ENCODE measurements around the gene RAD51B.

The RAD51B gene

DNA sequence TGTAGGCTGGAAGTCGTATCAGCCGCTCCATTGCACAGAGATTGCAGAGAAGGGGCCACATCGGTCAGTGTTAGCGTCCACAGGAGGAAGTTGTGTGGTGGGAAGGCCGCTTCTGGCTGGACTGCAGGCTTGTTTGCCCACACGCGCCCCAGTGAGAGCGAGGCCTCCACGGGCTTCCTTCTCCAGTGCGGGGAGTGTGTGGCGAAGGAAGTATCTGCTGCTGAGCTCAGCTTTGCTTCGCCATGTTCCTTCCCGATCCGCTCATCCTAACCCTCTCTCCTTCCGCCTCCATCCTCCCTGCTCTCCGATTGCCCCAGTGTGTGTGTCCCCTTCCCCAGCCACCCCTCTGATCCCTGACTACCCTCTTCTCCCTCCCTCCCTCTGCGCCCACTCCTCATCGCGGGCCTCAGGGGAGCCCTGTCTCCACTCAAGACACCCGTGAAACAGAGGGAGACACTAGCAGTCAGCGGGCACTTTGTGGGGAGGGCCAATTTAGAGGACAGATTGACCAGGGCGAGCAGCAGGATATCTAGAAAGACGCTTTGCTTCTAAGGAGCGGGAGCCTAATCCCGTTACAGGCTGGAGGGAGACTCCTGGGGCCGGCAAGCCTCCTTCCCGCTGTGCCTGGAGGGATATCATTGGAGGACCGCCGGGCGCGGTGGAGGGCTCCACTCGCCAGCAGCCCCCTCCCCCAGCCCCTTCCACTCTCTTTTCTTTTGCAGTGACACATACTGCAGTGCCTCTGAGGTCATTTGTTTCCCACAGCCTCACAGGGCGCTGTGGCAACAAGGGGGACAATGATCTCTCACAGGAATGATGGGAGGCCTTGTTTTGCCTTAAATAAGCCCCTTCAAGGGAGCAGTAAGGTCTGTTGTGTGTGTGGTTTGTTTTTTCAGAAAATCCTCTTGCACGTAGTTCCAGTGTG lies 544.5 kb downstream of the RAD51B start:
- H4K20me1 ChIP-seq, result no peaks in the 10 kb centered on the region
- peaks cover 0 to 20% (median 0%) of the 10 kb centered on the region in 11 experiments; a peak in 7 of 22 replicates for H3K9me3 ChIP-seq (replicated peaks in 1 of 11)
- no peaks in the 10 kb centered on the region for H3K36me3 ChIP-seq
- no peak for TF ChIP-seq Cebpa-rat (IDR thresholded peaks at IDR 0.05)
- H3K27ac ChIP-seq, result peak overlapping the region; percentile 73 to 86 (median 81)
- H3K4me3 ChIP-seq, result no peak overlapping the region
- peak overlapping the region in 10 of 11 experiments; percentile 1 to 52 (median 27); a peak in 10 of 22 replicates for H3K9ac ChIP-seq
- H3K27me3 ChIP-seq, result no peaks in the 10 kb centered on the region
- H3K4me2 ChIP-seq, result peak overlapping the region; percentile 28 to 87 (median 70)
- H3K4me1 ChIP-seq, result peaks cover 77 to 100% (median 92%) of the 10 kb centered on the region in 10 experiments

DNA sequence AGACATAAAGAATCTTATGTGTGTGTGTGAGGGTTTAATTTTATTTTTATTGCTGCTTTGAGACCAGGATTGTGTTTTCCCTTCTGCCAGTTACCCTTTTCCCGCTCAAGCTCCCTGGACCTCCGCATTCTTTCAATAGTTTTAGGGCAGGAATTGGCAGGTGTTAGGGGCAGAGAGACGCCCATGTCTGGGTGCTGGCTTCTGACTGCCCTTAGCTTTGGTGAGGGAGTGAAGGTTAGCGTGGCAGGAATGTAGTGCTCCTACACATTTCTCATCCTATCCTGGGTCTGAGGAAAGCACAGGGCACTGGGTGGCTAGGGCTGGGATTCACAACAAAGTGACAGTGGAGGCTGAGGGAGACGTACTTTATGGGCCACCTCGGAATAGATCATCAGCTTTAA lies 545.2 kb downstream of the RAD51B start:
- peak overlapping the region; percentile 73 to 86 (median 81) for H3K27ac ChIP-seq
- H3K9ac ChIP-seq, result peak overlapping the region in 7 of 11 experiments; percentile 1 to 52 (median 27); a peak in 8 of 22 replicates
- no peak for TF ChIP-seq Cebpa-rat (IDR thresholded peaks at IDR 0.05)
- H3K27me3 ChIP-seq, result no peaks in the 10 kb centered on the region
- H3K4me3 ChIP-seq, result no peak overlapping the region
- peak overlapping the region; percentile 28 to 87 (median 70); a peak in 21 of 22 replicates for H3K4me2 ChIP-seq
- H4K20me1 ChIP-seq, result no peaks in the 10 kb centered on the region
- H3K36me3 ChIP-seq, result no peaks in the 10 kb centered on the region
- peaks cover 0 to 20% (median 0%) of the 10 kb centered on the region in 11 experiments; a peak in 7 of 22 replicates for H3K9me3 ChIP-seq (replicated peaks in 1 of 11)
- H3K4me1 ChIP-seq, result peaks cover 79 to 100% (median 92%) of the 10 kb centered on the region in 10 experiments

DNA sequence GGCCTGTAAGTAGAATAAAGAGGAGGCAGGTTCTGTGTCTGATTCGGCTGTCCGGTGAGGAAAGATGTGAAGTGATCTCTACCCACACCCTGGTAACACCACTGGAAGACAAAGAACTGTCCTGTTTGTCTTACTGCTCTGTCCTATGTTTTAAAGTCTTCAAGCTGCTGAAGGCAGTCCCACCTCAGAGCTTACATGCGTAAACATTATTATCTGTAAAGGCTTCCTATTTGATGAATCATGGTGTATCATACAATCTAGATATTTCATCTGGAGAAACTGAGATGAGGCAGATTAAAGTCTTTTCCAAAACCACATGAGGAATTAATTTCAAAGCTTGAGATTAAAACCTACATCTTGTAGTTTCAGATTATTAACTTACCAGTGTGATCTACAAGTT lies 545.6 kb downstream of the RAD51B start:
- peaks cover 0 to 20% (median 0%) of the 10 kb centered on the region in 11 experiments; a peak in 7 of 22 replicates for H3K9me3 ChIP-seq (replicated peaks in 1 of 11)
- peak overlapping the region; percentile 73 to 86 (median 81); a peak in 21 of 22 replicates for H3K27ac ChIP-seq
- H3K36me3 ChIP-seq, result no peaks in the 10 kb centered on the region
- H3K27me3 ChIP-seq, result no peaks in the 10 kb centered on the region
- no peaks in the 10 kb centered on the region for H4K20me1 ChIP-seq
- H3K4me3 ChIP-seq, result no peak overlapping the region
- H3K4me2 ChIP-seq, result peak overlapping the region; percentile 28 to 87 (median 70)
- TF ChIP-seq Cebpa-rat (IDR thresholded peaks at IDR 0.05), result no peak
- H3K4me1 ChIP-seq, result peaks cover 79 to 100% (median 92%) of the 10 kb centered on the region in 10 experiments
- peak overlapping the region in 6 of 11 experiments; percentile 9 to 52 (median 27); a peak in 7 of 22 replicates for H3K9ac ChIP-seq

DNA sequence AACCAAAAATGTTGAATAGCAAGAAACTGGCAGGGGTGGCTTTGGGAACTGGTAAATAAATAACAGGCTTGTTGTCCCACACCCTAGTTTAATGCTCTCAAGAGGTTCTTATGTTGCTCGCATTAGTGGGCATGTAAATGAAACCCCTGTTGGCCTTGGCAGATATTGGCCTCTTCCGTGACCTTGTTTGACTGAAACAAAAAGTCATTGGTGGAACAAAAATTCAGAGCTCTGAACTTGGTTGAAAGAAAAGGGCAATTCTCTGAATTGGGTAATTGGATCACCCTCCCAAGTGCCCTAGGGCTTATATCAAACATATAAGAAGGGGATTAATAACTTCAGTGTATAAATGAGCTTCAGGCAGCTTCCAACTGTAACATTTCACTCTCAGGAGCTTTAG lies 547.1 kb downstream of the RAD51B start:
- Histone ChIP-seq H3K27me3 (no peaks in the 10 kb centered on the region), H3K4me3 (no peak overlapping the region), H3K27ac (peak overlapping the region; percentile 70 to 86 (median 81); a peak in 21 of 22 replicates), H3K4me1 (peaks cover 79 to 99% (median 89%) of the 10 kb centered on the region in 10 experiments), H3K9ac (peak overlapping the region in 10 of 11 experiments; percentile 1 to 71 (median 62); a peak in 13 of 22 replicates), H3K9me3 (replicated peaks in 1 of 11) (peaks cover 0 to 15% (median 8%) of the 10 kb centered on the region in 11 experiments; a peak in 10 of 22 replicates), H4K20me1 (no peaks in the 10 kb centered on the region), H3K4me2 (peak overlapping the region; percentile 61 to 93 (median 77)), H3K36me3 (no peaks in the 10 kb centered on the region)
- no peak for TF ChIP-seq Cebpa-rat (IDR thresholded peaks at IDR 0.05)

DNA sequence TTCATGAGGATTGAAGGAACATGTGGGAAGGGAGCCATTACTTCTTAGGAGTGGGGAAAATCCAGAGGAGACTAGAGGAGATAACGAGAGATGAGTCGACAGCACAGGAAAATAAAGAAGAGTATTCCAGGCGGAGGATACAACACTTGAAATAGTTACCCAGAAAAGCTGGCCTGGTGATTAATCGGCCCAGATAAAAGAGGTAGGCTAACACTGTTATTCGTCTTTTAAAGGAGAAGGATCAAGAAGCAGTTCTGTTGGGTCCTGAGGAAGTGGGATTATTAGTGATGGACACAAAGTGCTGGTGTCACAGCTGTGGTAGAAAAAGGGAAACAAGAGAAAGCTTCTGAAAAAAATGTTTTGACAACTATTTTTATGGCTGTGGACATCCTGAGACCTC lies 548.0 kb downstream of the RAD51B start:
- peak overlapping the region; percentile 61 to 93 (median 77) for H3K4me2 ChIP-seq
- H3K4me1 ChIP-seq, result peaks cover 78 to 97% (median 84%) of the 10 kb centered on the region in 10 experiments

DNA sequence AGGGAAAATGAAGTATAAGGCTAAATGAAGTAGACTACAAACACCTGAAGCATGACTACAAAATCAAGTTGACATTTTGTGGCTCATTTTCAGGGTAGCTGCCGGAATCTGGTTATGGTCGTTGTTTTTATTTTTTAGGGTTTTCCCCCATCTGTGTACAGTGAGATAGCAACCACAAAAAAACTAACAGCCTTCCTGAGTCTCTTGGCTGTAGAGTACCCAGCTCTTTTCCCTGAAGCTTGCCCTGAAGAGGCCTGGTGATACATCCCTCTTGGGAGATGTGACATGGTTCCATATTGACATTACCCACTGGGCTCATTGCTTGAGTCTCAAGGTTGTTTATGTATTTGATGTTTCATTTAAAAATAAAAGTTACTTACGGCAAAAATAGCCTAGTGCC lies 549.3 kb downstream of the RAD51B start:
- H3K36me3 ChIP-seq, result no peaks in the 10 kb centered on the region
- peak overlapping the region; percentile 70 to 86 (median 81) for H3K27ac ChIP-seq
- H3K9ac ChIP-seq, result peak overlapping the region in 10 of 11 experiments; percentile 52 to 71 (median 66); a peak in 18 of 22 replicates
- no peaks in the 10 kb centered on the region for H3K27me3 ChIP-seq
- no peaks in the 10 kb centered on the region for H4K20me1 ChIP-seq
- TF ChIP-seq Cebpa-rat (IDR thresholded peaks at IDR 0.05), result no peak
- peak overlapping the region in 3 of 10 experiments; percentile 17 to 20 (median 20); a peak in 2 of 20 replicates for H3K4me3 ChIP-seq
- H3K4me2 ChIP-seq, result peak overlapping the region; percentile 61 to 93 (median 77)
- H3K9me3 ChIP-seq (replicated peaks in 1 of 11), result peaks cover 6 to 30% (median 22%) of the 10 kb centered on the region in 11 experiments; a peak in 19 of 22 replicates
- peaks cover 65 to 88% (median 74%) of the 10 kb centered on the region in 10 experiments for H3K4me1 ChIP-seq

More for the DNA sequence above, 548.0 kb downstream of the RAD51B start:
- H4K20me1 ChIP-seq, result no peaks in the 10 kb centered on the region
- no peak for TF ChIP-seq Cebpa-rat (IDR thresholded peaks at IDR 0.05)
- no peaks in the 10 kb centered on the region for H3K27me3 ChIP-seq
- peaks cover 0 to 22% (median 16%) of the 10 kb centered on the region in 11 experiments; a peak in 14 of 22 replicates for H3K9me3 ChIP-seq (replicated peaks in 1 of 11)
- no peaks in the 10 kb centered on the region for H3K36me3 ChIP-seq
- H3K4me3 ChIP-seq, result 0 out of 20 replicates have a peak overlapping the region, but pooled peaks of 1 of the 10 experiments have one; percentile 25
- peak overlapping the region; percentile 52 to 71 (median 67); a peak in 21 of 22 replicates for H3K9ac ChIP-seq
- H3K27ac ChIP-seq, result peak overlapping the region; percentile 70 to 86 (median 81); a peak in 21 of 22 replicates

DNA sequence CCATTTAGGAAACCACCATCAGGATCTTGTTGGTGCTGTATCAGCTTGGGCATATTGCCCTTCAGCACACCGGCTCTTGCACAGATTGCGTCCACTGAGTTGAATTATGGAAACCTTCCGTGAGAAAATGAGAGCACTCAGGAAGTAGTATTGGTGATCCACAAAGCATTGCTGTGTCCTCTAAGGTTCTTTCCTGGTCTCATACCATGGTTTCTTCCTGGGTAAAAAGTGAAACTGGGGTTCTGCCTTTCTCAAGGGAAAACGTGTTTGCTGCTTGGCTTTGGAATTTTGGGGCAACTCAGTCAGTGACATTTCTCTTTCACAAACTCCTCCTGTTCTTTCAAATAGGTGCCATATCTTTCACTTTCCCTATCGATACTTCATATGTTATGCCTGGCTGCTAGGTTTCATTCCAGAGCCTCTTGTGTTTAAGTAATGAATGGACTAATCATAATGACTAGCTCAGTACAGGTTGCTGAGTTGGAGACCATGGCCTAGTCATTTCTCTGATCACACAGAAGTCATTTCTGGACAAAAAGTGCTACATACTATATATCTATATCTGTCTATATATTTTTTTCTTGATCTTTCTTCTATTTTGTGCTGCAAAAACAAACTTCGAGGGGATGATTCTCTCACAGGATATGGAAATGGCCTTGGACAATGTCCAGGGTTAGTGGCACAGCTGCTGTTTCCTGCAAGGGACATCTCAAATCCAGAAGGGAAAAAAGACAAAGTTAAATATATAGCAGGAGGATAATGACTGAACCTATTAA lies 549.9 kb downstream of the RAD51B start:
- H4K20me1 ChIP-seq, result no peaks in the 10 kb centered on the region
- peak overlapping the region; percentile 70 to 86 (median 81) for H3K27ac ChIP-seq
- peaks cover 59 to 88% (median 74%) of the 10 kb centered on the region in 10 experiments for H3K4me1 ChIP-seq
- peak overlapping the region; percentile 61 to 93 (median 77) for H3K4me2 ChIP-seq
- peaks cover 6 to 30% (median 18%) of the 10 kb centered on the region in 11 experiments; a peak in 18 of 22 replicates for H3K9me3 ChIP-seq (replicated peaks in 1 of 11)
- H3K9ac ChIP-seq, result peak overlapping the region; percentile 0 to 71 (median 59); a peak in 18 of 22 replicates
- no peaks in the 10 kb centered on the region for H3K27me3 ChIP-seq
- H3K4me3 ChIP-seq, result peak overlapping the region in 5 of 10 experiments; percentile 2 to 20 (median 17); a peak in 5 of 20 replicates
- H3K36me3 ChIP-seq, result no peaks in the 10 kb centered on the region
- TF ChIP-seq Cebpa-rat (IDR thresholded peaks at IDR 0.05), result no peak

DNA sequence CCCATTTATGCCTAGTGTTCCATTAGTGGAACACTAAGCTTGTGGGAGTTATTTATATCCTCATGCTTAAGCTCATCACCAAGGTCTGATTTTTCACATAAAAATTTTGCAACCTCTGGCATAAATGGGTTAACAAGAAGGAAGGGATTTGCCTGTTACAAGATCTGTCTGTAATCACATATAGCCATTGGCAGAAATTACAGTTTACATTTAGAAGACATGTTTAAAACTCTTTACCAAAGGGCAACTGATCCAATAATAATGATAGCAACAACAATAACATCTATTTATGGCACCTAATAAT lies 550.4 kb downstream of the RAD51B start:
- peaks cover 58 to 88% (median 74%) of the 10 kb centered on the region in 10 experiments for H3K4me1 ChIP-seq
- peak overlapping the region; percentile 61 to 93 (median 77) for H3K4me2 ChIP-seq
- H3K9me3 ChIP-seq (replicated peaks in 1 of 11), result peaks cover 6 to 30% (median 18%) of the 10 kb centered on the region in 11 experiments; a peak in 18 of 22 replicates
- no peaks in the 10 kb centered on the region for H3K36me3 ChIP-seq
- no peak overlapping the region for H3K4me3 ChIP-seq
- no peak for TF ChIP-seq Cebpa-rat (IDR thresholded peaks at IDR 0.05)
- H3K27ac ChIP-seq, result peak overlapping the region; percentile 70 to 86 (median 81); a peak in 21 of 22 replicates
- H3K9ac ChIP-seq, result peak overlapping the region in 6 of 11 experiments; percentile 0 to 70 (median 56); a peak in 6 of 22 replicates
- no peaks in the 10 kb centered on the region for H3K27me3 ChIP-seq
- no peaks in the 10 kb centered on the region for H4K20me1 ChIP-seq
